ENCODE measurements around the gene TJP1.
A peak's percentile ranks its signal among the peaks of the same experiment; 100 is the strongest.

Gene TJP1

GRCh38 chr15:29864501-29864900, 42.2 kb upstream of the TJP1 start:
- intact Hi-C loops (cut with DNase I; ENCODE audit: low total_unique reads) = no loop called here
- Histone ChIP-seq H3K36me3 (no peaks in the 10 kb centered on the region), H3K27ac (peak overlapping the region; percentile 63 to 68), H3K9me3 (no peaks in the 10 kb centered on the region), H3K4me3 (no peak overlapping the region), H3K4me1 (peaks cover 0 to 54% (median 4%) of the 10 kb centered on the region in 4 donors), H3K27me3 (no peaks in the 10 kb centered on the region)
- no peak for TF ChIP-seq CTCF (IDR thresholded peaks at IDR 0.05)
- no peak for DNase-seq

GRCh38 chr15:29863438-29863837, 41.2 kb upstream of the TJP1 start:
- TF ChIP-seq CTCF (IDR thresholded peaks at IDR 0.05) = no peak
- Histone ChIP-seq H3K9me3 (no peaks in the 10 kb centered on the region), H3K4me1 (peaks cover 0 to 49% (median 4%) of the 10 kb centered on the region in 4 donors), H3K27me3 (no peaks in the 10 kb centered on the region), H3K4me3 (no peak overlapping the region), H3K27ac (no peak overlapping the region), H3K36me3 (no peaks in the 10 kb centered on the region)
- no peak for DNase-seq
- intact Hi-C loops (cut with DNase I; ENCODE audit: low total_unique reads) = no loop called here

GRCh38 chr15:29862271-29862670, 40.0 kb upstream of the TJP1 start:
- H3K27me3 ChIP-seq = no peaks in the 10 kb centered on the region
- H3K9me3 ChIP-seq = no peaks in the 10 kb centered on the region
- peaks cover 0 to 39% (median 4%) of the 10 kb centered on the region in 4 donors for H3K4me1 ChIP-seq
- no peak for TF ChIP-seq CTCF (IDR thresholded peaks at IDR 0.05)
- no peaks in the 10 kb centered on the region for H3K36me3 ChIP-seq
- no peak overlapping the region for H3K27ac ChIP-seq
- DNase-seq = no peak
- intact Hi-C loops (cut with DNase I; ENCODE audit: low total_unique reads) = no loop called here
- H3K4me3 ChIP-seq = no peak overlapping the region

GRCh38 chr15:29860872-29861271, 38.6 kb upstream of the TJP1 start:
- H3K9me3 ChIP-seq = no peaks in the 10 kb centered on the region
- intact Hi-C loops (cut with DNase I; ENCODE audit: low total_unique reads) = no loop called here
- peaks cover 0 to 27% (median 4%) of the 10 kb centered on the region in 4 donors for H3K4me1 ChIP-seq
- H3K27me3 ChIP-seq = no peaks in the 10 kb centered on the region
- H3K36me3 ChIP-seq = no peaks in the 10 kb centered on the region
- no peak overlapping the region for H3K4me3 ChIP-seq
- no peak overlapping the region for H3K27ac ChIP-seq
- TF ChIP-seq CTCF (IDR thresholded peaks at IDR 0.05) = no peak
- no peak for DNase-seq

GRCh38 chr15:29859973-29860715, 37.9 kb upstream of the TJP1 start:
- no peak for TF ChIP-seq CTCF (IDR thresholded peaks at IDR 0.05)
- no peaks in the 10 kb centered on the region for H3K9me3 ChIP-seq
- no peak overlapping the region for H3K4me3 ChIP-seq
- H3K36me3 ChIP-seq = no peaks in the 10 kb centered on the region
- DNase-seq = no peak
- no peak overlapping the region for H3K27ac ChIP-seq
- peaks cover 0 to 19% (median 3%) of the 10 kb centered on the region in 4 donors for H3K4me1 ChIP-seq
- intact Hi-C loops (cut with DNase I; ENCODE audit: low total_unique reads) = no loop called here
- H3K27me3 ChIP-seq = no peaks in the 10 kb centered on the region

All from tibial artery (tissue), 4 donors.